ENCODE data around the gene MAP7. TPM values are rescaled to one million over a fixed set of nuclear protein-coding genes. Genes with fewer than 3 reads are reported as not detected.
"Not testable (repeated sequence)": the region's sequence is repeated elsewhere in the genome, so short reads cannot be mapped to it uniquely, and the experiment has no call there.

MAP7 gene
- total and polyA plus RNA-seq, 5 donors = 0.79 to 2.5 (median 1.6) TPM

DNA sequence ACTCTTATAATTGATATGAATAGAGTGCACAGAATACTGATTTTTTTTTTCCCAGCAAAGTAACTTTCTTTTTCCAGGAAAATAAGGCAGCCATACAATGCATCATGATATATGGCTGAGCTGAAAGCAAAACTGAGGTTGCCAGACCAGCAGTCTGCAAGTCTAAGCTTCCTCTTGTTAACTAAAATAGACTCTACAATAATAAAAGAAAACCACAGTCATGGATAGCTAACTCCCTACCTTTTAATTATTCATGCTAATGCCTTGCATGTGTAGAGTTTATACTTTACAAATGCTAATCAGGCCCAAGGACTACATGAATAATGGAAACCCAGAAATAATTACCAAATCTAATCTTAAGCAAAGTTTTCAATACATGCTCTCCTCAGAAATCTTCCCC, 47.4 kb downstream of the MAP7 start:
- DNase-seq (no peak), ATAC-seq (no peak)
- Histone ChIP-seq H3K27ac (ENCODE audit: low read length) (no peak overlapping the region), H3K27me3 (ENCODE audit: control insufficient read depth, insufficient read depth) (no peaks in the 10 kb centered on the region), H3K4me1 (ENCODE audit: control insufficient read depth, insufficient read depth, low read length) (no peaks in the 10 kb centered on the region), H3K9me3 (ENCODE audit: control insufficient read depth, low read length) (no peaks in the 10 kb centered on the region), H3K4me3 (ENCODE audit: low read length) (no peak overlapping the region)
- intact Hi-C loops (cut with DNase I) = loop anchor here in 1 of 4 donors (5.0 kb wide), 1 partner anchor 145 kb away; no protein-coding TSS in a partner anchor

DNA sequence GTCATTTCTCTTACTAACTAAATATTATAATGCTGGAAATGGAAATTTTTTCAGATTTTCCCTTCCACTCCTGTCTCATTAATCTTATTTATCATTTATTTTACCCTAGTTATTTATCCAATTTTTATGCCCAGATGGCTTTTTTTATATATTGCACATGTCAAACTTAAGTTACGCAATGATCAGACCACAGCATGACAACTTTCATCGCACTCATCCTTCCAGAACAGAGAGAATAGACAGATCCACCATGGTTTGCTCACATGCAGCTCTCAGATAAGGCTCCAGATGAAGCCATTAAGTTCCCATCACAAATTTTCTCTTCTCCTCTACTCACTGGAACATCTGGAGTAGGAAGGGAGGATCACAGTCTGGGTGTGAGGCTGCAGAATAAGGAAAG, 48.7 kb downstream of the MAP7 start:
- H3K4me3 ChIP-seq (ENCODE audit: low read length) = no peak overlapping the region
- H3K9me3 ChIP-seq (ENCODE audit: control insufficient read depth, low read length) = no peaks in the 10 kb centered on the region
- no peak overlapping the region for H3K27ac ChIP-seq (ENCODE audit: low read length)
- WGBS = 92% methylated on average over 2 of the region's 2 CpGs
- no peaks in the 10 kb centered on the region for H3K27me3 ChIP-seq (ENCODE audit: control insufficient read depth, insufficient read depth)
- H3K4me1 ChIP-seq (ENCODE audit: control insufficient read depth, insufficient read depth, low read length) = no peaks in the 10 kb centered on the region
- intact Hi-C loops (cut with DNase I) = loop anchor here in 1 of 4 donors (5.0 kb wide), 1 partner anchor 144 kb away; no protein-coding TSS in a partner anchor
- no peak for DNase-seq
- no peak for ATAC-seq

DNA sequence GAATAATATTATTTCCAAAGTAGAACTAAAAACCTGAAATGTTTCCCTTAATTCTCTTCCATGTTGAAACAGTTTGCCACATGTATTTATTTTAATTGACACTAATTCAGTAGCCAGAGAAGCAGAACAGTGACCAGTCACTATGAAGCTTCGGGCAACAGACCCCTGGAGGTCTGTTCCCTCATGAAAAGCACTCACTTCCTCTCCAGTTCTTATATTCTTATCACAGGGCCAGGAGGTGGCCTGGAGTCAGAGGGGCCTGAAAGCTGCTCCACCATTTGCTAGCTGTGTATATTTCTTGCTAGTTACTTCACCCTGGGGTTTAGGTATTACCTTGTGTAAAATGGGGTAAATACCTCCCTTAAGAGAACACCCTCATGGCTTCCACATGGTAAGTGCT, 49.1 kb downstream of the MAP7 start:
- Histone ChIP-seq H3K27me3 (ENCODE audit: control insufficient read depth, insufficient read depth) (no peaks in the 10 kb centered on the region), H3K27ac (ENCODE audit: low read length) (no peak overlapping the region), H3K9me3 (ENCODE audit: control insufficient read depth, low read length) (no peaks in the 10 kb centered on the region), H3K4me1 (ENCODE audit: control insufficient read depth, insufficient read depth, low read length) (no peaks in the 10 kb centered on the region), H3K4me3 (ENCODE audit: low read length) (no peak overlapping the region)
- 43% methylated on average over 1 of the region's 1 CpG for WGBS
- ATAC-seq (no peak), DNase-seq (no peak)
- intact Hi-C loops (cut with DNase I) = loop anchor here in 1 of 4 donors (5.0 kb wide), 1 partner anchor 144 kb away; no protein-coding TSS in a partner anchor

DNA sequence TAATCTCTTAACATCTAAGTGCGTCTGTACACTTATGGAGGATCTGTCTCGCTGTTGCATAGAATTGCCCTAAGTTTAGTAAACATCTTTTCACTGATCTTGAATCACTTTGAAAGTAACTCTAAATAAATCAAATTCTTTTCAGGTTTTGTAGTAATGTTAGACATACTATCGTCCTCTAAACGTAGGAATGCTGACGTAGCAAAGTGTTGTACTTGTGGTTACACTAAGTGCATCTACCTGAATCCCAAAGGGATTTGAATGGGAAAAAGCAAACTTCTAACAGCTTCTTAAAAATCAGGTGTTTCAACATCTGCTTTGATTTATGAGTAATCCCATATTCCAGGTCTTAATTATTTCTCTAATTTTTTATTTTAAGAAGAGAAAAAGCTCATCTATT, 49.8 kb downstream of the MAP7 start:
- Histone ChIP-seq H3K27ac (ENCODE audit: low read length) (no peak overlapping the region), H3K4me3 (ENCODE audit: low read length) (no peak overlapping the region), H3K4me1 (ENCODE audit: control insufficient read depth, insufficient read depth, low read length) (no peaks in the 10 kb centered on the region), H3K9me3 (ENCODE audit: control insufficient read depth, low read length) (no peaks in the 10 kb centered on the region), H3K27me3 (ENCODE audit: control insufficient read depth, insufficient read depth) (no peaks in the 10 kb centered on the region)
- DNase-seq (no peak), ATAC-seq (no peak)
- intact Hi-C loops (cut with DNase I) = loop anchor here in 1 of 4 donors (5.0 kb wide), 1 partner anchor 143 kb away; no protein-coding TSS in a partner anchor
- WGBS = 78% methylated on average over 5 of the region's 5 CpGs

DNA sequence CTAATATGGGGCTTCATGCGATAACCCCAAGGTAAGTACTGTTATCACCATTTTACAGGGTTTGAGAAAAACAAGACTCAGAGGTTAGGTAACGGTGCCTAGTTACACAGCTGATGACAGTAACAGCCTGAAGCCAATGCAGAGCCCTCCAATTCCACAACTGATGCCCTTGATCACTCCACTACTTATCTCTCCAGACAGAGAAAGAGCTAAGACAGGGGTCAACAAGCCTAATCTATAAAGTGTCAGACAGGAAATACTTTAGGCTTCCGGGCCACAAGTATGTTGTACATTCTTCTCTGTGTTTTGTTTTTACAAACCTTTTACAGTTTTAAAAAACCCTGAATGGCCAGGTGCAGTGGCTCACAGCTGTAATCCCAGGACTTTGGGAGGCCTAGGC, 50.9 kb downstream of the MAP7 start:
- H3K27me3 ChIP-seq (ENCODE audit: control insufficient read depth, insufficient read depth) = no peaks in the 10 kb centered on the region
- no peak for ATAC-seq
- no peak for DNase-seq
- intact Hi-C loops (cut with DNase I) = no loop called here
- H3K27ac ChIP-seq (ENCODE audit: low read length) = no peak overlapping the region
- no peaks in the 10 kb centered on the region for H3K9me3 ChIP-seq (ENCODE audit: control insufficient read depth, low read length)
- 58% methylated on average over 3 of the region's 3 CpGs for WGBS
- H3K4me1 ChIP-seq (ENCODE audit: control insufficient read depth, insufficient read depth, low read length) = no peaks in the 10 kb centered on the region
- H3K4me3 ChIP-seq (ENCODE audit: low read length) = no peak overlapping the region

DNA sequence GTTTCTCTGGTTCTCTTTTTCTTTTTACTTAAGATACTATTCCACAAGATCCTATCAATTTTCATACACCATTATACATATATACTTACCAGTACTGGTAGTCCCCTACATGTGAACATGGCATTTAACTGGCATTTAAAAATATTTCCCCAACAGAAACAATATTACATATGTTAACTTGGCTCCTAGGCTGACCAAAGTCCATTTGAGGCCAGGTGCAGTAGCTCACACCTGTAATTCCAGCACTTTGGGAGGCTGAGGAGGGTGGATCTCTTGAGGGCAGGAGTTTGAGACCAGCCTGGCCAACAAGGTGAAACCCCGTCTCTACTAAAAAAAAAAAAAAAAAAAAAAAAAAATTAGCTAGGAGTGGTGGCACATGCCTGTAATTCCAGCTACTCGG, 53.8 kb downstream of the MAP7 start:
- H3K27ac ChIP-seq (ENCODE audit: low read length); intact Hi-C loops (cut with DNase I); DNase-seq; H3K4me3 ChIP-seq (ENCODE audit: low read length); H3K4me1 ChIP-seq (ENCODE audit: control insufficient read depth, insufficient read depth, low read length); ATAC-seq; H3K27me3 ChIP-seq (ENCODE audit: control insufficient read depth, insufficient read depth); H3K9me3 ChIP-seq (ENCODE audit: control insufficient read depth, low read length): not testable (repeated sequence)
- 93% methylated on average over 2 of the region's 2 CpGs for WGBS

DNA sequence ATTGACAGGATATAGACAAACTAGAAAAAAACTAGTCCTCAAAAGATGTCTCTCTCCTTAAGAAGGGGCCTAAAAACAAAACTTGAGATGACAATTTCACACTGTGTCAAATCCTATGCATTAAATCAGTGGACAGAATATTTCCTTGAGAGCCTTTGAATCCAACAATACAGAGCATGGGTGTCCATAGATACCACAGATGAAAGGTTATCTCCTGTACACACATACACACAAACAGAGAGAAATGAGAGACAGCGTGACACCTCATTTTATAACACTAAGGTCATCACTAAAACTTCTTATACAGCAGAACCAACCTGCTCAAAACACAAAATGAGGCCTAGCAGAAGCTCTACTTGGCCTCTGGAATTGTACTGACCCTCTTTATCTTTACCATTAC, 55.5 kb downstream of the MAP7 start:
- no peaks in the 10 kb centered on the region for H3K27me3 ChIP-seq (ENCODE audit: control insufficient read depth, insufficient read depth)
- WGBS = 73% methylated on average over 1 of the region's 1 CpG
- no peaks in the 10 kb centered on the region for H3K9me3 ChIP-seq (ENCODE audit: control insufficient read depth, low read length)
- DNase-seq = no peak
- no peak for ATAC-seq
- no peaks in the 10 kb centered on the region for H3K4me1 ChIP-seq (ENCODE audit: control insufficient read depth, insufficient read depth, low read length)
- intact Hi-C loops (cut with DNase I) = no loop called here
- H3K4me3 ChIP-seq (ENCODE audit: low read length) = no peak overlapping the region
- H3K27ac ChIP-seq (ENCODE audit: low read length) = no peak overlapping the region

DNA sequence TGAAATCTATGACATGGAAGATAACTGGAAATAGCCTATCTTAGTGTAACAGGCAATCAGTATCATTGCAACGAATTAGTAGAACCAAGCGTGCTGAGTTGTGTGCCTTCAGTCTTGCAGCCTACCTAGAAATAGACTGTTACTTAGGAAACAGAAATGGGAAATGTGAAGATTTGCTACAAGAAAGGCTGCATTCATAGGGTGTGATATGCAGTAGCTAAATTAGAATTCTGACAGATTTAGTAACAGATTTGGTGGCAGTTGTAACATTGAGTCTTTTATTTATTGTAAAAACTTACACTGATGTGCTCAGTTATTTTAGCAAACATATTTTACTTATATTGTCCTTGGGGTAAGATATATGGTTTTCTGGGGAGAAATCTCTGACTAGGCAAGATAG, 56.2 kb downstream of the MAP7 start:
- Histone ChIP-seq H3K27ac (ENCODE audit: low read length) (no peak overlapping the region), H3K27me3 (ENCODE audit: control insufficient read depth, insufficient read depth) (no peaks in the 10 kb centered on the region), H3K9me3 (ENCODE audit: control insufficient read depth, low read length) (no peaks in the 10 kb centered on the region), H3K4me1 (ENCODE audit: control insufficient read depth, insufficient read depth, low read length) (no peaks in the 10 kb centered on the region), H3K4me3 (ENCODE audit: low read length) (no peak overlapping the region)
- WGBS = 81% methylated on average over 2 of the region's 2 CpGs
- ATAC-seq (no peak), DNase-seq (no peak)
- intact Hi-C loops (cut with DNase I) = no loop called here

DNA sequence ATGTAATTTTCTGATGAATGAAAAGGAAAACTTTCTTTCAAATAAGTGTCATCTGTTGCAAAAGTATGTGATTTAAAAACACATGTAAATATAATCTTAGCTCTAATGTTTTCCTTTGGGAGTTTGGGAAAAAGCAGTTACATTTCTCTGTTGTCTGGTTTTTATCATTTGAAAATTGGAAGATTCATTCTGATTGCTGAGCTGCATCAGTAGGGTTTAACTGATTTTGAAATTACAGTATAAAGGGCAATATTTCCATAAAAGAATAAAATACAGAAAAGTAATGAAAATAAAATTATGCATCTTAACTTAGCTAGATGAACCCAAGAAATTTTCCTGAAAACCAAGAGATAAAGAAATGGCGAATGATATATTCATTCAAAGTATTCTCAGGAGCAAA, 57.8 kb downstream of the MAP7 start:
- no peak overlapping the region for H3K27ac ChIP-seq (ENCODE audit: low read length)
- 71% methylated on average over 1 of the region's 1 CpG for WGBS
- no peaks in the 10 kb centered on the region for H3K27me3 ChIP-seq (ENCODE audit: control insufficient read depth, insufficient read depth)
- no peaks in the 10 kb centered on the region for H3K9me3 ChIP-seq (ENCODE audit: control insufficient read depth, low read length)
- intact Hi-C loops (cut with DNase I) = no loop called here
- ATAC-seq = no peak
- H3K4me3 ChIP-seq (ENCODE audit: low read length) = no peak overlapping the region
- no peak for DNase-seq
- no peaks in the 10 kb centered on the region for H3K4me1 ChIP-seq (ENCODE audit: control insufficient read depth, insufficient read depth, low read length)

DNA sequence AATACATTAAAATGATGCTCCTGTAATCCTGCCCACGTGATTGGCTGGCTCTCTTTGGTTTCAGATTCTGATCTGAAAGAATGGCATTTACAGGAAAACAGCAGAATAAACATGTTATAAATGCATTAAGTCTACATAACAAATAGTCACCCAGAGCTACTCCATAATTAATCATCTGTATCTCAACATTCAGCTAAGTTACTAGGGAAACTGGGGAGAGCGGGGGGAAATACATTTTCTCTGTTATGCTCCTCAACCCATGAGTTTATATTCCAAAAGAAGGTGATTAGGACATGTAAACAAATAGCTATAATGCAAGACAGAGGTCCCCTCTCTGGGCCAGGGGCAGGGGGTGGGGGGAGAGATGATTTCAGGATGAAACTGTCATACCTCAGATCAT, 58.5 kb downstream of the MAP7 start:
- no peak overlapping the region for H3K27ac ChIP-seq (ENCODE audit: low read length)
- ATAC-seq (no peak), DNase-seq (no peak)
- no peaks in the 10 kb centered on the region for H3K27me3 ChIP-seq (ENCODE audit: control insufficient read depth, insufficient read depth)
- H3K4me3 ChIP-seq (ENCODE audit: low read length) = no peak overlapping the region
- no peaks in the 10 kb centered on the region for H3K9me3 ChIP-seq (ENCODE audit: control insufficient read depth, low read length)
- no peaks in the 10 kb centered on the region for H3K4me1 ChIP-seq (ENCODE audit: control insufficient read depth, insufficient read depth, low read length)
- 81% methylated on average over 2 of the region's 2 CpGs for WGBS
- intact Hi-C loops (cut with DNase I) = no loop called here

DNA sequence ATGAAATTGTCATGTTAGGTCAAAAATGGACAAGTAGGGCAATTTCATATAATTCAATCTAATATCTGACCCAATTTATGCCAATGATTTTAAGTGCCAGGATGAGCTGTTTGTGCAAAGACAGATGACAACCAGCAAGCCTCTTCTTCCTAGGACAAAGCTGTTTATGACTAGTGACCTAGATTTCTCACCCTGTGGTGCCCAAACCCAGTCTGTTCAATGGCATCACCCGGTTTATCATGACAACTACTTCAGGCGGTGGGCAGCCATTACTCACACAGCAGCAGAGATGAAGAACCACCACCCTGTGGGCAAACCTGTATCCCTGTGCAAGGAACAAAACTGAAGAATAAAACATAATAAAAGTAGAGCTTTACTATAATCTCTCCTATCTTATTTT, 59.0 kb downstream of the MAP7 start:
- intact Hi-C loops (cut with DNase I) = no loop called here
- Histone ChIP-seq H3K9me3 (ENCODE audit: control insufficient read depth, low read length) (no peaks in the 10 kb centered on the region), H3K27ac (ENCODE audit: low read length) (no peak overlapping the region), H3K4me3 (ENCODE audit: low read length) (no peak overlapping the region), H3K4me1 (ENCODE audit: control insufficient read depth, insufficient read depth, low read length) (no peaks in the 10 kb centered on the region), H3K27me3 (ENCODE audit: control insufficient read depth, insufficient read depth) (no peaks in the 10 kb centered on the region)
- WGBS = 79% methylated on average over 2 of the region's 2 CpGs
- DNase-seq (no peak), ATAC-seq (no peak)

DNA sequence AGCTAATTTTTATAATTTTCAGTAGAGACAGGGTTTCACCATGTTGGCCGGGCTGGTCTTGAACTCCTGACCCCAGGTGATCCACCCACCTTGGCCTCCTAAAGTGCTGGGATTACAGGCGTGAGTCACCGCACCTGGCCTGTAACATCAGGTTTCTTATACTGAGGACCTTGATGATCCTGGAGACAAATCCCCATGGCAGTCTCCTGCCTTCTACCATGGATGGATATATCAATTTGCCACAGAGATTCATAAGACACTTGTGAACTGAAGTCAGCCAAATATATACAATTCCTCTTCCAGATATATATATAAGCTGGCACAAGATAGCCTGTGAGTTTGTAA, 60.6 kb downstream of the MAP7 start:
- H3K4me1 ChIP-seq (ENCODE audit: control insufficient read depth, insufficient read depth, low read length); H3K27me3 ChIP-seq (ENCODE audit: control insufficient read depth, insufficient read depth); DNase-seq; intact Hi-C loops (cut with DNase I); H3K27ac ChIP-seq (ENCODE audit: low read length); H3K4me3 ChIP-seq (ENCODE audit: low read length); H3K9me3 ChIP-seq (ENCODE audit: control insufficient read depth, low read length); ATAC-seq: not testable (repeated sequence)
- WGBS = 92% methylated on average over 3 of the region's 3 CpGs

Measured in right cardiac atrium (tissue), 5 donors.